ENCODE data around the gene TUSC2.
A peak's percentile ranks its signal among the peaks of the same experiment; 100 is the strongest.

Gene TUSC2

DNA sequence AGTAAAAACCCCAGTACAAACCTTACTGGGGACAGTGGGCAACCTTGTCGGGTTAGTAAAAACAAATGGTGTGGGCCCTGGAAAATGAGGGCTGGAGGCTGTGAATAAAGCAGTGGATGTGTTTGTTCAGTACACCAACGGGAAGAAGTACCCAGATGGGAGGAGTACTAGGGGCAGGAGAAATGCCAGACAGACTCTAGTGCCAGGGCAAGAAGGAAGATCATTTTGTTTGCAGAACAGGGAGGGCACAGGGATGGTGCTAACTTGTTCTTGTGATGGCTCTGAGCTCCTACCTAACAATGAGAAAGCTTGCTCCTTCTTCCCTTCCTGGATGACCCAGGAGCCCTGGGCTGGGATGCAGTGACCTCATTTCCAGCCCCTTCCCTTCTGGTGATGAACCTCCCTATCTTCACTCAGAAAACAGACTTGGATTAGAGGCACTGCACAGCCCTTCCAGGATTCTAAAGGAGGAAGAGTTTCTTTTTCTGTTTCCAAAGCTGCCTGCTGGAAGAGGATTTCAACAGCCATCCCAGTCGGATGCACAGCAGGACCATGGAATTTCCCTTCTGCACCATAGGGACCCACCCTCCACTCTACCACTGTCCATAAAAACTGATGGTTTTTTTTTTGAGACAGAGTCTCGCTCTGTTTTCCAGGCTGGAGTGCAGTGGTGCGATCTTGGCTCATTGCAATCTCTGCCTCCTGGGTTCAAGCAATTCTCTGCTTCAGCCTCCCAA, 6.5 kb upstream of the TUSC2 start:
- no peak for DNase-seq

DNA sequence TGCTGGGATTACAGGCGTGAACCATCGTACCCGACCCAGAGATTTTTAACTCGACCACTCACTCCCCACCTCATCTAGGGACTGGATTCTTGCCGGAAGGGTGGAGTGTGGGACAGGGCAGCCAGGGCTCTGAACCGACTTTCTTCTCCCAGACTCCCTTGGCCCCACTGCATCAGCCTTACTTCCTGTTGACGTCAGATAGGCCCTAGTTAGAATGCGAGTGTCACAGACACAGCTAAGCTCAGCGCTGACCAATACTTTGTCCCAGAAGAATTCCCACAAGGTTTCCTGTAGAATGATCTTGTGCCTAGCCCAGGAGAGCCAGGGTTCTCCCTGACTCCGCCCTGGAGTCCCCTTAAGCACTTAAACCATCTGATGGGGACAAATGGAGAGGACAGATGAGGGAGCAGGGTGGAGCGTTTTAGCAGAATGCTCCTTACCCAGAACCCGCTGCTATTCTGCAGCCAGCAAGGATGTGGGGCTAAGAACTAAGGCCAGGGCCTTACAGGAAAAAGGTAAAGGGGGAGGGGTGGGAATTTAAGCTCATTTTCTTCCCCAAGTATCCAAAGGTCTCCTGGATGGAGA, 5.8 kb upstream of the TUSC2 start:
- DNase-seq, result no peak

DNA sequence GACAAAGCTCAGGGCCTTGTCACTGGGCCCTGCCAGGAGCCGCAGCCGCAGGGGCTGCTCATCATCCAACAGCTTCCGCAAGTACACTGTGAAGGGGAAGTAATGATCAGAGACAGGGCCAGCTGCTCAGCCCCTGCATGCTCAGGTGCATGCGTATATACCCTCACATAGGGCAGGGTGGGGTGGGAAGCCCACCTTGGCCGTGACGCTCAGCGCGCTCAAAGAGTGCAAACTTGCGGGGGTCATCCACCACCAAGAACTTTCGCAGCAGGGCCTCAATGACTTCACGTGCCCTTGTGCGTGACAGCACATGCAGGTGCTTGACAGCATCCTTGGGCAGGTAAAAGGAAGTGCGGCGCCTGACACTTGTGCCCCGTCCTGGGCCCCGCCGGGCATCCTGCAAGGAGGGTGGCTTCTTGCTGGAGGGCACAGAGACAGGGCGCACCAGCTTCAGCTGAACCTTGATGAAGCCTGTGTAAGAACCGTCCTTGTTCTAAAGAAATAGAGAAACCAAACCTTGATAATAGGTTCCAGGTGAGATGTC, 3.4 kb upstream of the TUSC2 start:
- DNase-seq, result no peak

DNA sequence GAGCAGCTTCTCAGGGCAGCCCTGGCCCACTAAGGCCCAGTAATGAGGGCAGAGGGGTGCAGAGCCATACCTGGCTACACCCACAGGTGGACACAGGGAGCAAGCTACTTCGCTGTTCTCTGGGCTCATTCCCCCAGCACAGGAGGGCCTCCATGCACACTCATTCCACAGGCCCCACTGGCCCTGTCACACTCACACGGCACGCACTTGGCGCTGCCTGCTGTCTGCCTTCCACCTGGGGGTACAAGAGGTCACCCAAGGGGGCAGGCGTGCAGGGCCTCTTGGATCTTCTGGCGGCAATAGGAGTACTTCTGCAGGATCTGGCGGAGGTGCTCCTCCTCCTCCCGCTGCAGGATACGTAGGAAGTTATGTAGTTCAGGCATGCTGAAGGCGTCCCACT, 2.3 kb upstream of the TUSC2 start:
- no peak for DNase-seq

DNA sequence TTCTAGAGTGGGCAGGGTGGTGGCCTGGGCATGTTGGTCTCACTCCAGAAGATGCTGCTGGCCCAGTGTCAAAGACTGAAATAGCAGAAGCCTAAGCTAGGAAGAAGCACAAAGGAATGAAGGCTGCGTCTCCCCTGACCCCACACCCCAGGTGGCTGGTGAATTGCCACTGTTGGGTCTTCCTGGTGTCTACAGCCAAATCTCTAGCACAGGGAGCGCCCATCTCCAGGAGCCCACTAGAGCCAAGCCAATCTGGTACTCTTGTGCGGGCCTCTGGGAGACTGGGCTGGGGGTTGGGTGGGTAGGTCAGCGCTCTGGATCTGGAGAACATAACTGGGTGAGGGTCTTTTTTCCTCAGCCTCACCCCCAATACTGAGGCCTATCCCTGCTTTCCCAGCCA, 894 bp downstream of the TUSC2 start:
- no peak for DNase-seq

DNA sequence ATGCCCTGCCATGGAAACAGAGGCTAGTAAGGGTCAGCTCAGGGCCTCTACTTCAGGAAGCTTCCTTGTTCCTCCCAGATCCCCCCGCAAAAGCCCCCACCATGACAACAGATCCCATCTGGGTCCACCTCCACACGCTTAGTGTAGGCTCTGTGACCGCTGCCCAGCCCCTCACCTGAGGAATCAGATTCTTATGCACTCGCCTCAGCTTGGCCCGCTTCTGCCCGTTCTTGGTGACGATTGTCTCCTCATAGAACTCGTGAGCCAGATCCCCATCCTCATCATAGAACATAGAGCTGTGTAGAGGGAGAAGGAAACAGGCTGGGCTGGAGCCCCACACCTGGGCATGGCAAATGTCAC, 1.9 kb downstream of the TUSC2 start:
- DNase-seq, result no peak

DNA sequence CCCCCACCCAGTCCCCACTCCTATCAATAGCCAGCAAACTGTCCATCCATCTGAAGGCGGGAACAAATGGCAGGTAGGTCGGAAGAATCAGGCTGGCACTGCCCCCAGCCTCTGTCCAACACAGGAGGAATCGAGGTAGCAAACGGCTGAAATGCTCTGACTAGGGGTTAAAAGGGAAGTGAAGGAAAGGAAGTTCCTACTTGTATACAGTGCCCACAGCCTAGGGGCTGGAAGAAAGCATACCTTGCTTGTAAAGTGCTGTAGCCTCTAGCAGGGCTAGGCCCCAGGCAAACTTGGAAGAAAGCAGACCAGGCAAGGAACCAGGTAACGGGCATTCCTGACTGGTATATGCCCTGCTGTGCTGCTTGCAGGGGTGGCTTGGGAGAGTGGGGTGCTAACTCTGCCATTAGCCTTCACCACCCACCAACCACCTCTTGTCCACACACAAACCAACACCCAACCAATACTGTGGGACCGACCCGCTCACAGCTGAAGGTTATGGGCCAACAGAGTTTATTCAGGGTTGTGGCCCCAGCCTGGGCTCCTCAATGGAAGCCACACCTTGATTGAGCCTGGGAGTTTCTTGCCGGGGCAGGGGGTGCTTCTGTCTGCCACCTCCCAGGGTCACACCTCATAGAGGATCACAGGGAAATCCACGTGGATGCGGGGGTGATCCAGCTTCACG, 2.4 kb downstream of the TUSC2 start:
- DNase-seq, result no peak

DNA sequence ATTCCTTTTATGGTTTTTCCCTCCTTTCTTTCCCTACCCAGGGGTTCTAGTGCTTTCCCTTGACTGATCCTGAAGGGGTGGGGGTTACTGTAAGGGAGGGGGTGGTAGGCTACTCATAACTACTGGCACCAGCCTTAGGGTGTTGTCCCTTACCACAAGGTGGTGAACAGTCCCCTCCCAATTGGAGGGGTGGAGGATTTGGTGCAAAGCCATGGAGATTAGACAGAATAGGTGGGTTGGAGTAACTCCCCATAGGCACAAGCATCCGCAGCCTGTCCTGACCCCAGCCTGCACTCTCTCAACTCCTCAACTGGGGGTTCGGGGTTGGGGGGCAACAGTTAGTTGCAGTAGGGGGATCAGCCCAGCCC, 2.9 kb downstream of the TUSC2 start:
- no peak for DNase-seq

DNA sequence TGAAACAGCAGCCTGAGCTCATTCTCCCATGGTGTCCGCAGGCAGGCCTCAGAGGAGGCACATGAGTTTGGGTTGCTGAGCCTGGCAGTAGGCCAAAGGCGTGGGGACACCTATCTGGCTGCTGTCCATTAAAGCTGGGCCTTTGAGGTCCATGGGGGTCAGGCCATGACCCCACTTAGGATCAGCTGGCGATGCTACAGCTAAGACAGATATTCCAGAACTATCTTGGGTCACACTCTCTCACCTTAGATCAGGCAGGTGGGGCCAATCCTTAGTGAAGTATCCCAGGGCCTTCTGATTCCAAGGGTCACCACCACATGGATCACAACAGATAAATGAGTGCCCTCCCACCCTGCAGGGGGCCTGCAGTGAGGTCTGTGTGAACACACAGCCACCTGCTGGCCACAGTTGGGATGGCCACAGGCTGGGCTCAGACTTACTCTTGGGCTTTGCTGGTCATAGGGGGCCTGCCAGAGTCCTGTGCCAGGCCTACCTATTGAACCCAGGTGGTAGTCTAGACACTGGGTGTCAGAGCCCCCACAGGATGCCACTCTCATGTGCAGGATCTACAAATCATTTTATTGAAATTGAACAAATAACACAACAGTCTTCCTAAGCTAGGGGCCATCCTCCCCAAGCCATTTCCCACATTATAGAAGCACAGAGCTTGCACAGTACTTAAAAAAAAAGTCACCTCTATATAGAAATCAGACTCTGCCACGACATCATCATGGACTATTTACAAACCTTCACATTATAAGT, 3.5 kb downstream of the TUSC2 start:
- DNase-seq, result peak; percentile 32

DNA sequence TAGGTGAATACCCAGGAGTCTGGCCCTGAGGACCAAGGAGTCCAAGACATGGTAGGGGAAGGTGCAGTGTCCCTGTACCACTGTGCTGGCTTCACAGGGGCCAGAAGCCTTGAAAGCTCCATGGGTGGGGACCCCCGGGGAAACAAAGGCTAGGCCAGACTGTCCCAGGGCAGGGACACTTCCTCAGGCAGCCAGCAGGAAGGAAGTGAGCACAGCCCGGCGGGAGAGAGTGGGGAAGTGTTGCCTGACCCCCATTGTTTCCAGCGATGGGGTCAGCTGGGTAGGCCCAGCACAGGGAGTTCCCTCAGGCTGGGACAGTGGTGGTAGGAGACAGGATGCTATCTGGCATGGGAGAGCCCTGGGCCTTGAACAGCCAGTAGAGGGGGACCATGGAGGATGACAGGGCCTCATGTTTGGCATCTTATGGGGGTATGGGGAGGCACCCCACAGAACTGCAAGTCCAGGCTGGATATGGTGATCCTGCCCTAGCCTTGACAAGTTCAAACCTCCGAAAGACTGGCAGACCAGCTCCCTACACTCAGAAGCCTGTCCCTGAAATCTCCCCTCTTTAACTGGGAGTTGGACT, 4.3 kb downstream of the TUSC2 start:
- DNase-seq, result no peak

DNA sequence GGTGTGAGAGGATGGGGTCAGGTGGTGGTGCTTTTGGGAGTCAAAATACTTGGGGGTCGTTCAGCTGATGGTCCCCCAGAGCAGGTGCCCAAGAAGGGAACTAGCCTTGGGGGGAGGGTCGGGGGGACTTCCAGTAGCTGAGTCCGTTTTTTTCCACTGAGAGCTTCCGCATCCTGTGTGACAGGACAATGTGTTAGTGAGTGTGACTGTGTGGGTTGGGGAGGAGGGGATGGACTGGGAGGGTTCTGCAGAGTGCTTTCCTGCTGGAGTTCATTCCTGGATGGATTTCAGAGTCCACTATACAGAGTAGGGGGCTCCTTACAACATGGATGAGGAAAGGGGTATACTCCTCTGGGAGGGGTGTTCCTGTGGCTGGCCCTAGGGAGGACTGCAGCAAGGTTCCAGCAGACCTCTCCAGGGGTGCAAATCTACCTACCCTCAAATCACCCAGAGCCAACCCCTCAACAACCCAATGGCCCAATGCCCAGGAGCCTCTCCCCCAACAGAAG, 4.9 kb downstream of the TUSC2 start:
- no peak for DNase-seq

DNA sequence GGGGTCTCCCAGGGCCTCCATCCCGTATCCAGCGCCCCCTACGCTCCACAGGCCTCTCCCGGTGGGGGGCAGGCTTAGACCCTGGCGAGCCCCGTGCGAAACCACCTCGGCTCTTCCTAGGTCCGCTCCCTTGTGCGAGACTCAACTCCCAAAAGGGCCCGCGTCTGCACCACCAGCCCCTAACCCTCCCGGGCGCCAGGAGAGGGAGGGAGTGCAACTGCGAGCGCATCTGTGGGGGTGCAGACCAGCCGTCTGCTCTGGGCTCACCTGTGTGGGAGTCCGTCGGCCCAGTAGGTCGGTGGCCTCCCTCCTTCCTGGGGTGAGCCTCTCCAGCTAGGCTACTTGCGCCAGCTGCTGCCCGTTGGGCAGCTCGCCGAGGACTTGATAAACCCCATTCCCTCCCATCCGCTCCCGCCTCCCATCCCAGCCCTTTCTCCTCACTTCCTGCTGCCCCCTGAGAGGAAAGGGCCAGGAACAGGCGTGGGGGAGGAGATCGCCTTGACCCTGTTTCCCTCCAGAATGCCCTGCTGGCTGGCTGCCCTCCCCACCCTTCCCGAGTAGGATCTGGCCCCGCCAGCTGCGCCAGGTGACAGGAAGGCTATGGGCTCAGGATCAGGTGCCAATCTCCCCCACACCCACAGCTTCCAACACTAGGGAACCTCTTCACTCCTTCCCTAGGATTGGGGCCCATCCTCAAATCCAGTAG, 5.5 kb downstream of the TUSC2 start, which contains the start of gene HYAL2:
Gene HYAL2, minus strand, starts transcription at position 360 of the 706 bp plus-strand sequence. CDS start 2,256 bp downstream, outside the sequence.
- DNase-seq, result no peak

DNA sequence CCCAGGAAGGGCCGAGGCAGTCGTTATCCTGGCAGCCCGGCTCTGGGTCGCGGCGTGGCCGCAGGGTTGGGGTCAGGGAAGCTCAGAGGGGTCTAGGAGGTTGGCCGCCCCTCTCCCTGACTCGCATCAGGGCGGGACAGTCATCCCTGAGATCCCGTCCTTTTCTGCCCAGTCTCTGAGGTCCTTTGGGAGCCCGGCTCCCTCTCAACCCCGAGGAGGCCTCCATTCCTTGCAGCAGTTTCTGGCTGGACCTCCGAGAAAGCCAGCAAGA, 6.0 kb downstream of the TUSC2 start:
- DNase-seq, result no peak

DNA sequence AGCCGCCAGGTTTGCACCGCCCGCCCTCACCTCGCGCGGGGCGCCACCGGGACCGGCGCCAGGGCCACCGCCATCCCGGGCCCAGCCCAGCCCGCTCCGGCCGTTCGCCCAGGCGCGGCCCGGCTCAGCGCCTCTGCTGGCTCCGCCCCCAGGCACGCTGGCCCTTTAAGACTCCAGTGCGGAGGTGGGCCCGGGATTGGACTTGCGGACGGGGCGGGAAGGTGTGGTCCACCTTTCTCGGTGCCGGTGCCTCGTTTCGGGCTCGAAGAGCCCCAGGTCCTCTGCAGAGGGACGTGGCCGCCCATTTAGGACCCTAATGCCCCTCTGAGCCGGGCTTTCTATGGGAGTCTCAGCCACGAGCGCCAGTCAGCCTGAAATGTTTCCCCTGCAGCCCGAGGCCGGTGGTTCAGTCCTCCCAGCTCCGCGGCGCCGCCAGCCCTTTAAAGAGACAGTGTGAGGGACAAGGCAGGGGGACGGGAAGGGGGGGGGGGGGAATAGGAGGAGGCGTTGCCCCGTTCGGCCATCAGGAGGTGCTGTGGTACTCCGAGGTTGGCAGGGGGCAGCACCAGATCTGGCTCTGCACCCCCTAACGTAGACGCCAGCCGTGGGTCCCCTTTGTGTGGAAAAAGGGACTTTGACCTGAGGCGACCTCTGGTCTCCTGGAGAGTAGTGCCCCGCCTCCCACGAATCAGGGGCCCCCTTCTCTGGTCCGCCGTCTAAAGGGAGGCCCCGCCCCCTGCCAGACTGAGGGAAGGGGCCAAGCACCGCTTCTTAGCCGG, 6.5 kb downstream of the TUSC2 start:
- DNase-seq, result peak; percentile 60

DNA sequence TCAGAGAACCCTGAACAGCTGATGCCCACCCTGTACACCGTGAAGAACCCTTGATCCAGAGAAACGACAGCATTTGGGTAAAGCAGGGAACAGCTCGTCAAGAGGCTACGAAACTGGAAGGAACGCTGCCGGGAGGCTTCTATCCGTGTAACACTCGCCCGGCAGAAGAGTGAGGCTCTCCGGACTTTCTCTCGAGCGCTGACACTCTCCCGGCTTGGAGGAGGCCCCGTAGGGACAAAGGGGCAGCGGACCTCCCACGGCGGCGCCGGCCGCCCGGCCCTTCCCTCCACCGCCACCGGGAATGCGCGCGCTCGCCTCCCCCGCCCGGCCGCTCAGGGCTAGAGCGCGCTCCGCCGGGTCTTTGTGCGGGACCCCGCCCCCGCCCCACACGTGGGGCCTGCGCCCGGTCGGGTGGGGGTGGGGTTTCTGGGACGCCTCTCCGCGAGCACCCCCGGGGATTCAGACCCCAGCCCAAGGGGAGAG, 7.1 kb downstream of the TUSC2 start:
- DNase-seq, result no peak

DNA sequence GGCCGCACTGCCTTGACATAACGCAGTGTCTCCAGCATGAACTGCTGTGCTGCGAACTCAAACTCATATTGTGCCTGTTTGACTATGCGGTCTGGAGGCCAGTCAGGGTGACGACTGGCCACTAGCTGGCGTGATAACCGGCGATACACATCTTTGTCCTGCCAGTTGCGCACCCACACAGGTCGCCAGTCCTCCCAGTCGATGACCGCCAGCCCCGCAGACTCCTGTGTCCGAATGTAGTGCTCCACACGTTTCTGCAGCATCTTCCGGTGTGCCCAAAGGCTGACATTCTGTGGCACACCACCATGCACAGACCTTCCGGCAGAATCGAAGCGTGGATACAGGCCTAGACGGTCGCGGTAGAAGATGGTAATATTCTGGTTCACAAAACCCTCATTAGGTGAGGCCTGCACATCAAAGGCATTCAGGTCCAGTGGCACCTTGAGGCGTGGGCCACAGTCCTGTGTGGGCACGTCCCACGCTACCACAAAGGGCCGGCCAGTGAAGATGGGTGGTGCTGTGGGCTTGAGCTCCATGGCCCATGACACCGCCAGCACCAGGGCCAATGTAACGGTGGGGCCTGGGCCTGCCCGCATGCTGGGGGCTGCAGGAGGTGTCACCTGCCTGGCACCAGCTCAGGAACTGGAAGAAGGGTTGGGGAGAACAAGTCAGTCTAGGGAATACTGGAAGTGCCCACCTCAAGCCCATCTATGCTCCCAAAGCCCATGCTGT, 8.0 kb downstream of the TUSC2 start:
- DNase-seq, result no peak

DNA sequence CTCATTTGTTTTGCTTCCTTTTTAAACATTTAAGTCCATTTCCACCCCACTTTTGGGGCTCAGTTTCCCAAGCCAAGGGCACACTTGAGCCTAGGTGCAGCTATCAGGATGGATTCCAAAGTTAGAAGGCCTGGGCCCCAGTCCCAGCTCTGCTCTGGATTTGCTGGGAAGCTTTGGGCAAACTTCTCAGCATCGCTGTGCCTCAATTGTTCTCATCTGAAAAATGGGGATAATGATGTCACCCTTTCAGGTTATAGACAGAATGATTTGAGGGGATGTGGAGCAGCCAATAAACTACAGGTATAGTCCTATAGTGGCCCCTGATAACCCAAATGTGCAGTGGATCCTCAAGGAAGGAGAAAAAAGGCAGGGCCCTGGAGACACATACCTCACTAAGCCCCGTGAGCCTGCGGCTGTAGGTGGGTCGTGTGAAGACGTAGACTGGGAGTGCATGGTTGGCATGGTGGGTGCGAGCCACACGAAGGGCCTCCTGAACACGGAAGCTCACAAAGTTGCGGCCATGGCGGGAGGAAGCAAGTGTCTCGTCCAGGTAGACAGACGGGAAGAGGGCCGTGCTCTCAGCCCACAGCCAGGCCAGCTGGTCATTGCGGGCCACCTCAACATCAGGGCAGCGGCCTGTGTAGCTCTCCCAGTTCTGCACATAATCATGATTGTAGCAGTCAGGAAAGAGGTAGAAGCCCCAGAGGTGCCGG, 8.7 kb downstream of the TUSC2 start:
- DNase-seq, result no peak

DNA sequence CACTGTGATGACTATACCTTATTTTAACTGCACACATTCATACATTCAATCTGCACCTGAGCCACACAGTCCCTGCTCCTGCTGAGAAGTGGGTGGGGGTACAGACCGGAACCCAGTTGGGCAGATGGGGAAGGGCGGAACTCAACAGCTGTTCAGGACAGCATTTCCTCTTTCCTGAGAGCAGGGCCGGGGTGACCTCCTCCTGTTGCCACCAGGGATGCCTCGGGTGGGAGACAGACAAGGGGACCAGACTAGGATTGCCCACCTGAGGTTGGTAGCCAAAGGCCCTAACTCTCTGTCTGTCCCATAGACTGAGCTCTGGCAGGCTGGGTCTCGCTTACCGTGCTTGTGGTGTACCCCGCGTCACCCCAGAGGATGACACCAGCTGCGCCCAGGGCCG, 9.4 kb downstream of the TUSC2 start:
- no peak for DNase-seq

DNA sequence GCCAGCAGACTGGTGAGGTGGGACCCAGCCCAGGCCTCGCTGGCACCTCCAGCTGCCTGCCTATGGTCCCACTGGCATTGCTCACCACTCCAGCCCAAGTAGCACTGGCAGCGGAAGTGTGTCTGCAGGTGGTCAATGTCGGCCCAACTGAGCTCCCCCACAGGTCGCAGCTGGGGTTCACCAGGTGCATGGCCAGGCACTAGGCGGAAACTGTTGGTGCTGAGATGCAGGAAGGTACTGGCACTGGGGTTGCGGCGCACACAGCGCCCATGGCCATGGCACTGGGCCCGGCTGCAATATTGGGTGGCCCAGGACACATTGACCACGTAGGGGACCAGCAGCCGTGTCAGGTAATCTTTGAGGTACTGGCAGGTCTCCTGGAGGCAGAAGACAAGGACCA, 9.9 kb downstream of the TUSC2 start:
- no peak for DNase-seq

DNA sequence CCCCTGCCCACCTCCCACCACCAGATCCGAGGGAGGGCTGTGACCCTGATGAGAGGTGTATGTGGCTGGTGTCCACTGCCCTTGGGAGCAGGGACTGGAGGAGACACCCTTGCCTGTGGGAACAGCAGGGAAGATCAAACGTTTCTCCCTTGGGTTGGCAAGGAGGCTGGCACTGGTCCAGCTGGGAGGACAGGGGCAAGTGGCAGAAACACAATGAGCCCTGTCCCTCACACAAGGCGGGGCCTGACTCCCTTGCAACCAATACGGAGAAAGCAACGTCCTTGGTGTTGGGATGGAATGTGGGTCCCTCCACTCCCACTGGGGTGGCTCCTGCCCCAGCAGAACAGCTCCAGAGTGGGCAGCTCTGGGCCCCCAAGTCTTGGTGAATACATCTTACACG, 10.7 kb downstream of the TUSC2 start:
- DNase-seq, result no peak

All from GF-D8 (cell line).